ENCODE data around the gene SNAP25.

- TF ChIP-seq CTCF (IDR thresholded peaks at IDR 0.05) (no peak), POLR2A (IDR thresholded peaks at IDR 0.05) (no peak)
Measured at GRCh38 chr20:10219993-10220750, 1.5 kb downstream of the SNAP25 start.
